NCI-H82 treated with DMSO at 0.1 percent for 48 hours (cell line): Measurements from ENCODE around the gene MAGI2.

ENCODE experiments used
- DNase-seq: peaks from one replicate; lab custom pipeline; 2025; ENCODE audit not compliant: unreplicated experiment; lab: John Stamatoyannopoulos, UW

Gene MAGI2

DNA sequence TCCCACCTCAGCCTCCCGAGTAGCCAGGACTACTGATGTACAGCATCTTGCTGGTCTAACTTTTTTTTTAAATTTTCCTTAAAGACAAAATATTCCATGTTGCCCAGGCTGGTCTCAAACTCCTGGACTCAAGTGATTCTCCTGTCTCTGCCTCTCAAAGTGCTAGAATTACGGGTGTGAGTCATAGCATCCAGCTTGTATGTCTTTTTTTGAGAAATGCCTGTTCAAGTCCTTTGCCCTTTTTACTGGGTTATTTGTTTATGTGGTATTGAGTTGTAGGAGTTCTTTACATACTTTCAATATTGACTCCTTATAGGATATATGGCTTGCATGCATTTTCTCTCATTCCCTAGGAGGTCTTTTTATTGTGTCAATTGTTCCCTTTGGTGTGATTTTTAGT lies 486.4 kb downstream of the MAGI2 start:
- no peak for DNase-seq

DNA sequence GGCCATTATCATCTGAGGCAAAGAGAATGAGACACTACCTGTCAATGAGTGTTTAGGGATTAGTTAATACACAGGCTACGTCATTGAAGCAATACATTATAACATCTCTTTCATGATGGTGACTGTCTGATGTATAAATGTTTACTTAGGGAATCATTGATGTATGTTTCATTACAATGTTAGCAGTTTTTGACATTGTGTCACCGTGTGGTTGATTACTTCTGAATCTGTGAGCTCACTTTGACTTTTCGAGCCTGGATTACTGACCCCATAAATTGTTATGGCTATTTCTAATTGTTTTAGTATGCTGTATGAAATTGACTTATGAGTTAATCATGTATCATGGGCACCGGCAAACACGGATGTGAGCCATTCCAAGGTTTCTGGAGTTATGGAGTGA lies 494.0 kb downstream of the MAGI2 start:
- no peak for DNase-seq

DNA sequence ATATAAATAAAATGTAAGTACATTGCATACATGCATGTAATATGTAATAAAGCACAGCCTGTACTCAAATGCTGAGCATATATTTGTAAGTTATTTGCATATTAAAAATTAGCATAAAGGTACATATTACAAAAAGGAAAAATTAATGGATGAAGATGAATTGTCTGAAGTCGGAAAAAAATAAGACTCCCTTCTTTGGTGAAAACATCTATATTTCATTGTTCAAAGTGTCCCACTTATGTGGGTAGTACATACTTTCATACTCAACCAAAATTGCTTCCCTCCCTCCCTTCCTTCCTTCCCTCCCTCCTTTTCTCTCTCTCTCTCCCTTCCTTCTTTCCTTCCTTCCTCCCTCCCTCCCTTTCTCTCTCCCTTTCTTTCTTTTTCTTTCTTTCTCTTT lies 498.1 kb downstream of the MAGI2 start:
- no peak for DNase-seq

DNA sequence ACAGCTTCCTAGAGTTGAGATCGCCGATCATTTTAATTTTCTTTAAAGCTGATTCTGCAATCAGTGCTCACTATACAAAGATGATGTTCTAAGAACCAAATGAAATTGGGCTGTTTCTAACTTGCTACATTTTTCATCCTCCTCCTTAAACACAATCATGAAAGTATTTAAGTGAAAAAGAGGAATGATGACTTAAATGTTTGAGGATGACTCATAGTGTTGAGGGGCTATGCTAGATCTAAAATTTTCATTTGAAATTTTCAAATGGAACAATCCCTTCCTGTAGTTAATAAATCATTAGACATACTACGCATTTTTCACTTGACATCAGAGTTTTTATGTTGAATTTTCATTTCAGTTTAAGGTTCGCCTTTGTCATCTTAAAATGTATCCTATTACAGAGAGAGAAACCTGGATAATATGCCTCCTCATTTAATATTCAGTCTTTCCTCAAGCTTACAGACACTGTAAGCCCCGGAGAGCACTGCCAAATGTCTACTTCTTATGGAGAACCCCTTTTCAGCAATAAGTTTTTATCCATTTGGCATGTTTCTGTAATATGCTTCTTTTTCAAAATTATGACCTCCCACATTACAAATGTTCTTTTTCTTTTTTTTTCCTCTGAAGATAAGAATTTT lies 499.6 kb downstream of the MAGI2 start:
- DNase-seq, result no peak

DNA sequence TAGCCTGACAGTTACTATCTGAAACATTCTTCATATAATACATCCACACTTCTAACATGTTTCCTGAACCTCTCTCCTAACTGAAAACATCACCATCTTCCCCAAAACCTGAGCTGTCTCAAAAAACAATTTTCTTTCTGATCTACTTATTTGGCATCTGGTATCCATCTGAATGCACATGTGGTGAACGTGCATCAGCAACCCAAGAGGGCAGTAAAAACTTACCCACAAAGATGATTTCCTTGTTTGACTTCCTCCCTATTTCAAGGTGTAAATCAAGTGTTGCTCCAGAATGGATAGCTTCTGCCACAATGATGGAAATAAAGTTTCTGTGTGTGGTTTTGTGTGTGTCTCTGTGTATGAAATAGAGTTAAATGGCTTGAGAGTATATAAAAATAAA lies 500.4 kb downstream of the MAGI2 start:
- no peak for DNase-seq

DNA sequence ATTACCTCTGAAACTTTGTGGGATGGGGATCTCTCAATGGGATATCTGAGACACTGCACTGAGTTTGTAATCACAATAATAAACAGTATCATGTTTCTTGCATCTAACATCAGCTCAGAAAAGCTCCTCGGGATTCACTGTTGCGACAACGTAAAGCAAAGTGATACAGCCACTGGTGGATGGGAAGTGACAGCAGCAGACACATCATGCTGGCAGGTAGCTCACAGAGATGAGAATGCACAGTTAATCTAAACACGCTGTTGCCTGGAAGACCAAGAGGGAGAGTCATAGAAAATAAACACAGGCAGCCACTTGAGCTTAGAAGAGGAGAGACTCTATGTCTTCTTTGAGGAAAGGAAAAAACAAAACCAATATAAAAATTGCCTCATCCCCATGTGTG lies 513.8 kb downstream of the MAGI2 start:
- DNase-seq, result no peak

DNA sequence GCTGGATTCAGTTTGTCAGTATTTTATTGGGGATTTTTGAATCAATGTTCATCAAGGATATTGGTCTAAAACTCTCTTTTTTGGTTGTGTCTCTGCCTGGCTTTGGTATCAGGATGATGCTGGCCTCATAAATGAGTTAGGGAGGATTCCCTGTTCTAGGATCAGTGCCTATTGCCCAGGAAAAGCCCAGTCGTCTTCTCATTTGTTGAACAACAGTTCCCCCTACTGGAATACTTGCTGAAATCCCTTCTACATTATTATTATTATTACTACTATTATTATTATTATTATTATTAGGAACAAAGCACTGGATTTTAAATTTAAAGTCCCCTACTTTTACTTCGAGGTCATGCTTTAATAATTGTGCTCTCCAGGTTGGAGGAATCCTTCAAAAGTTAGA lies 528.9 kb downstream of the MAGI2 start:
- DNase-seq, result peak; percentile 41

DNA sequence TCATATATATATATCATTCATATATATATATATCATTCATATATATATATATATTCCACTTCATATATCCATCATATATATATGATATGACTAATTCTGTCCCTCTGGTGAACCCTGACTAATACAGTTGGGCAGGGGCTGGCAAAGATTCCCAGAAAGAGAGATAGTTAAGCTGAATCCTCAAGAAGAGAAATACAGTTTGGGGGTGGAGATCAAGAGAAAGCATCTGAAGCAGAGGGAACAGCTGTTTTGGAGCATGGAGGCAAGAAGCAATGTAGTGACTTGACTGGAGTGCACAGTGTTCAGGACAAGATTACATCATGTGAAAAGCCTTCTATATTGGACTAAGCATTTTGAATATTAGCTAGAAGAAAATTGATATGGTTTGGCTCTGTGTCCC lies 540.7 kb downstream of the MAGI2 start:
- no peak for DNase-seq

DNA sequence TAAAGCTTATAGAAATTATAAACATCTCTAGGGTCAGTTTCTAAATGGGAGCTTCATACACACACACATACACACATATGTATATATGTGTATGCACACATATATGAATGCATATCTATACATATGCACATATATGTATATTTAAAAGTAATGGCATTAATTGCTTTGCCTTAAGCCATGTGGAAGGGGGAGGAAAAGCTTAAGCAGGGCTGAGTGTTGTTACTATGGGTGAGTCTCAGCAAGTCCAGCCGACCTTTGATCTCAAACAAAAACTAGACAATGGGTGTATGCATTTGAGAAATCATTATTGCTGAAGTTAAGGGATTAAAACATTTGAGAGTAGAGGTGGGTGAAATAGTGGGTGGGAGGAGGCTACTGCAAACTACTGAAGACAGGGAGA lies 546.7 kb downstream of the MAGI2 start:
- DNase-seq, result no peak

DNA sequence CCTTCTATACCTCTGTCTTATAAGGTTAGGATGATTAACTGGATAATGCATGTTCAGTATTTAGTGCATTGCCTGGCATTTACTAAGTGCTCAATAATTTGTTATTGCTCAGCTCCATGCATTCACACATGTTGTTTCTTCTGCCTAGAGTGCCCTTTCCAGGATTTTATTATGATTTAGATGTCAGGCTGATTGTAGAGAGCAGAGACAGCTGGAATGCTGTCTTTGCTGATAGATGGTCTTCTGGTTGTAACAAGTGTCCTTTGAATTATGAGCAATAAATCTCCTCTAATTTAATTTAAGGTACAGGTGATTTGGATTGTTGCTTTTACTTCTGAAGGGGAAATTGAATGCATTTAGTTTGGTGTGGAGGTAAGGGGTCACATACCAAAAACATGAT lies 548.0 kb downstream of the MAGI2 start:
- DNase-seq, result no peak

DNA sequence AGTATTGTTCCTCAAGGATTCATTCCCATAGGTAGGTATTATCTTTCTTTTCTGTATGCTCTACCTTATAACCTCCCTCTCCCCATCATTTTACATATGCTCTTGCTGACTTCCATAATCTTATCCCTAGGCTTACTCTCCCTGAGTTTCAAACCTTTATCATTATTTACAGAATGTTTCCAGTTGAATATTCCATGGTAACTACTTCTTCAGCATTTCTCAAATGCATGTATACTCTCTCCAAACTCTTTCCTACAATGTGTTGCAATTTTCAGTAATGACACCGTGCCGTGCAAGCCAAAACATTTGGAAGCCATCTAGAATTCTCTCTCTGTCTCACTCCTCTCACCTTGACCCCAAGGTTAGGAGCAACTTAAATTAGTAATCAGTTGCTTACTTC lies 548.5 kb downstream of the MAGI2 start:
- no peak for DNase-seq

DNA sequence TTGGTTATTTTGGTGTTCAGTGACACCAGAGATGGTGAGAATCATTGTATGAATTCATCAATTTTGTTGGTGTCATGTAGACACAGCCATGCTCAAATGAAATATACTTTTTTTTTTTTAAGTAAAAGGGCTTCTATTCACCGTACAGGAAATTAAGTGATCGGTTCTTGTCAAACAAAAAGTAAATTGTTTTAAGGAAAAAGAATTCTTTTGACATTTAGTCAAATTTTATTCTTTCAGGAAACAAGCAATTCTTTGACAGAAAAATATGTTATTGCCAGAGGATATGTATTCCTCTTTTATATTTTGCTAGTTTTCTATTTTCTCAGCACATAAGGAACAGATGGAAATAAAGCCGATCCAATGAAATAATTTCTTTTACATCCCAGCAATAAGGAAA lies 551.9 kb downstream of the MAGI2 start:
- DNase-seq, result no peak

DNA sequence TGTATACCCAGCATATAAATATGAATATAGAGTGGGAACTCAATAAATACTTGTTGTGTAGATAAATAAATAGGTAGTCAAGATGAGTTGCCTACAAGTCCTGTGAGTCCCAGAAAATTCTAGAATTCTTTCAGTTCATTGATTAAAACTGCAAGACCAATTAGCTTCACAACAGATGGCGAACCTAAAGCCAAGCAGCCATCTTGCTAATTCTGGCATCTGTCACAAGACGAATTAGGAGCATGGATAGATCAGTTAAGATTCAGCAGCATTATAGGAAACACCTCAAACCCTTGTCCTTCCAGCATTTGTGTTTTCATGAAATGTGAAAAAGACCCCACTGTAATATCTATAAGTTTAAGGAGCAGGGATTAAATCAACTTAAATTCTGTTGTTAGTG lies 552.7 kb downstream of the MAGI2 start:
- DNase-seq, result peak; percentile 79

DNA sequence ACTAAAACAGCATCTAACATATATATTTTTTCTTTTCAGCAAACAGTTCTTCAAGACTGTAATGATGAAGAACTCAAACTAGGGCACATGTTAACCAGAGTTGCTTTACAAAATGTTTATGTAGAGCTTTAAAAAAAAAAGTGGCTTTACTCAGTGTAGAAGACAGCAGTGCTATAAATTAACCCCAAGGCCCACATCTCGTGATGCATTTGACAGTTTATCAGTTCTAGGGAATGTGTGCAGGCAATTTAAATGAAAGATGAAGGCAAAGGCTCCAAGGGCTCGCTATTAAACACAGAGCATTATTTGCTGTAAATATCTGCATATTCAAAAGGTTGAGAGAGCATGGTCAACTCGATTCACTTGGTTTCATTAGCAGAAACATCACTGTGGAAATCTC lies 558.1 kb downstream of the MAGI2 start:
- no peak for DNase-seq

DNA sequence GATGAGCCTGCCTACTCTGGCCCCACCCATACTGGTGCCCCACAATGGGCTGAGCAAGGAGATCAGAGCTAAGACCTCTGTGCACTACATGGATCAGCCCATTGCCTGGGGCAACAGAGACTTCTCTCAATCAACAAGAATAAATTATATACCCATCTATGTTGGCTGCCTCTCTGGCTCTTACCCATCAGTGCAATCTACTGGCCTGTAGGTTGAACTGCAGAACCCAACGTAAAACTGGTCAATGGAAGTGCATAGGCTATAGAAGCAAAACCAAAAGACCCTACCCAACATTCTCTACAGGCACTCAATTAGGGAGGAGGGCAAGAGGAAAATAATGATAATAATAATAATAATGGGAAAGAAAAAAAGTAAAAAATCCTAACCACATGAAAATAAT lies 574.3 kb downstream of the MAGI2 start:
- DNase-seq, result no peak

DNA sequence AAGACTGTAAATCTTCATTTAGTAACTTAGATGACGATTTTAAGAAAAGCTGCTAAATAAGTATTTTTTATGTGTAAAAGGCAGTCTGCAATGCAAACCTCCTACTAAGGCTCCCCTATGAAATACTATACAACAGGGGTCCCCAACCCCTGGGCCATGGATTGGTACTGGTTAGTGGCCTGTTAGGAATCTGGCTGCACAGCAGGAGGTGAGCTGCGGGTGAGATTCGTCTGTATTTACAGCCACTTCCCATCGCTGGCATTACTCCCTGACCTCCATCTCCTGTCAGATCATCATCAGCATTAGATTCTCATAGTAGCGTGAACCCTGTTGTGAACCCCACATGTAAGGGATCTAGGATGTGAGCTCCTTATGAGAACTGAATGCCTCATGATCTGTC lies 580.4 kb downstream of the MAGI2 start:
- DNase-seq, result no peak

DNA sequence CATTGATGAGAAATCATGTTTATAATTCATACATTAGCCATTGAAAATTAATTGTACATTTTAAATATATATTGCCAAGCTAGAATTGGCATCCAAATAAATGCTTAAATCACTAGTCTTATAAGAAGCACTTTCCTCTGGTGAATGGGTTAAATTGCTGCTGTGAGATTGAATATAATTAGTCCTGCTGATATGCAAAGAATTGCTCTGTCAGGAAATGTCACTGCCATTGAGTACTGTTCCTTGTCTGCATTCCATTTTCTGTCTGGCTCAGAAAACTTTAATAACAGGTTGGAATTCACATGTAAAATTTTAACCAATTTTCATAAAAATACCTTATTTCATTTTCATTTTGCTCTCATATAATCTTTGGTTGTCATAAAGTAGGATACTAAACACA lies 589.1 kb downstream of the MAGI2 start:
- no peak for DNase-seq

DNA sequence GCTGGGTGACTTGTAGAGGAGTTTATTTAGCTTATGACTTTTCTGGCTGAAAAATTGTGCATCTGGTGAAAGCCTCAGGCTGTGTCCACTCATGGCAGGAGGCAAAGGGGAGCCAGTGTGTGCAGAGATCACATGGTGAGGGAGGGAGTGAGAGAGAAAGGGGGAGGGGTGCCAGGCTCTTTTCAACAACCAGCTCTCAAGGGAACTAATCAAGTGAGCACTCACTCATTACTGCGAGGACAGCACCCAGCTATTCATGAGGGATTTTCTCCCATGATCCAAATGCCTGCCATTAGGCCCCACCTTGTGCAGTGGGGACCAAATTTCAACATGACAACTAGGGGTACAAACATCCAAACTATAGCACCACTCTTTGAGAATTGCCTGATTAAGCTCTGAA lies 590.2 kb downstream of the MAGI2 start:
- no peak for DNase-seq

DNA sequence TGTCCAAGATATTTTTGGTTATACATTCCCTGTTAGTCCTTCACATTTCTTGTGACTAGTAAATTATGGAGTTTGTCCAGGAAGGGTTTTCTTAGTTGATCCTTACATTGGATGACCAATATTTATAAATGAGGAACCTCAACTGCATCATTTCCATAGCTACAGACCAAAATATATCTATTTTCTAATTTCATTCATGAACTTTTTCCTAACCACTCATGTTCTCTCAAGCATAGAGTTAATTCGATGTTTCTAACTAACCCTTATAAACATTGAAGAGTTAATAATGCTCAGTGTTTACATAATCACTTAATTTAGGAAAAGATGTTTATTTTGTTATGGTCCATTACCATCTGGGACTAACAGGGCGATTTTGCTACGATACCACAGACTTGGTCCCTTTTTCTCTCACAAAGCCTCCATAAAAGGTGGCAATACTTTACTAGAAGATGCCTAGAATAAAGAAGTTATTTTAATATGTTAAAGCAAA lies 591.0 kb downstream of the MAGI2 start:
- DNase-seq, result no peak

DNA sequence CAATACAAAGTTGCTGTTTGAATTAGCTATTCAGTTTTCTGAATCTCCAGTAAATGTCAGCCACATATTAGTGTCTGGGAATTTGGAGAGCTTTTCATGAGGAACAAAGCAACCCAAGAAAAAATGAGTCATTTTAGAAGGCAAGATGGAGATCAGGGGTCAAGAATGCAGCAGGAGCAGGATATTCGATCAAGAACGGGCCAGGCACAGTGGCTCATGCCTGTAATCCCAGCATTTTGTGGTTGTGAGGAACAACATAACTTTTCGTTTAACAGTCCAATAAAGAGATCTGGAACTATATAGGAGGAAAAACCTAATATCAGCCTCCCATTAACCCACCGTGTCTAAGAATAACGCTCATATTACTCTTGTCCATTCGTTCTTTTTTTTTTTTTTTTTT lies 600.5 kb downstream of the MAGI2 start:
- DNase-seq, result no peak

DNA sequence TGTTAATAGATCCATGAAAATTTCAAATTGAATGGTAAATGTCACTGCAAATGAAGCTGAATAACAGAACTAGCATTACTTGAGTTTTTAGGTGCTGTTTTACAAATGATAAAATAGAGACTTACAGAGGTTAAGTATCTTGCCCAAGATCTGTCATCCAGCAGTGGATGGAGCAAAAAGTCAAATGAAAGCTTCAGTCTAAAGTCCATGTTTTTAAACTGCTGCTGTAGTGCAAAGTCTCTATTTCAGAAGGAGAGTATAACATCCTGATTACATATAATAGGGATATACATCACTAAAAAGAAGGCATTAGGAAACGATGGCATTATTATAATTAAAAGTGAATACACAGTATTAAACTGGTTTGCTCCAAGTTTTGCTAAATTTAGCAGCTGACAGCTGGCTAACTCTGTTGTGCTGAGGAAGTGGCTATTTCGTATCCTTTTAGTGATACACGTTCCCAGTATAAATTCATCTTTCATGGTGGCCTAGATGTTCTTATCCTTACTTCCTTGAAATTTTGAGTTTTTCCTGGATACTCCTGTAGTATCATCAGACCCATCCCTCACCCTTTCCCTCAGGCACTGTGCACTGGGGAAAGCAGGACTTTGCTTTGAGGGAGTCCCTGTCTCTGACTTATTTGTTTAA lies 603.2 kb downstream of the MAGI2 start:
- DNase-seq, result no peak

DNA sequence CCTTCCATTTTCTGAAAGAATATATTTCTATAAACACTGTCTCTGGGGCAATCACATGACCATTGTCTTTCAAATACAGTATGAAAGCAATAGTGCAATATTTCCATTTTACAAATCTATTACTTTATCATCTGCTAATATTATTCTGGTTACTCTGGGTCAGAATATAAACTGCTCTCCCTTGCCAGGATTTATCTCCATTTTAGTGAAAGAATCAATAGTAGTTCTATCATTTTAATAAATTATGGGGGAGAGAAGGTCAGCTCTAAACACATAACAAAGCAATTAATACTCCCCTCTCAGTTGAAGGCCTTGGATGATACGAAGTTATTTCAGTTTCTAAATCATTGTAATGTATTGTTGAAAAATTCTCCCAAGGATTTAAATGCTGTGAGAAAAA lies 608.3 kb downstream of the MAGI2 start:
- no peak for DNase-seq

DNA sequence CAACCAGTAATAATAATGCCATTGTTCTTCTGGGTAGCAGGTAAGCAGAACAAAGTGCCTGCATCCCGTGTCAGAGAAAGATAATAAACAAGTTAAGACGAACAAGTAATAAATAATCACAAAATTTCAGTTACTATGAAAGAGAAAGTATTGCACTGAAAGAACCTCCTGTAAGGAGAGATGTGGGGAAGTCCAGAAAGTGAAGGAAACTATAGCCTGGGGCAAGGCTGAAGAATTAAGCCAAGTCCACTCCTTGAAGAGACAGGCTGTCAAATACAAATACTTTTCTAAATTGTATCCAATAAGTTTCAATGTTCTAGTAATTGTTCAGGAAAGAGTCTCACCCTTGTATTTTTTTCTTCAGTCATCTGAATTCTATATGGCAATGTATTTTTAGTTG lies 611.4 kb downstream of the MAGI2 start:
- DNase-seq, result no peak
